ENCODE measurements around the gene MRC1. TPM values are rescaled to one million over a fixed set of nuclear protein-coding genes. Genes with fewer than 3 reads are reported as not detected.

MRC1 gene
- total RNA-seq, 2 experiments from 2014 or later: 0.08 TPM

DNA sequence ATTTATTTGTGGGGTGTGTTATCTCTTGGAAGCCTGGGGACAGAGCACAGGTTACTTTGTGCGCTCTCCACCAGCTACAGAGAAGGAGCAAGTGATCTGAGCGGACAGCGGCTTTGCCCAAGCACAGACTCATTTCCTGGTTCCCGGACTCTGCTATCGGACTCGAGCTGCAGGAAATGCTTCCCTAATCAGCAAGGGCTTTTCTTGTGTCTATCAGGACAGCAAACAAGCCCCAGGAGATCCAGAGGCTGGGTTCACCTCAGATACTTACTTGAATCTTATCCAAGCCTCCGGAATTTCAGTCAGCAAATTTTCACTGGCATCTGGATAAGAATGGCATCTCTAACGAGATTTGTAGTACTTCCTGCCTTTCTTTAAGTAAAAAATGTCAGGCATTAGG, 27.8 kb downstream of the MRC1 start:
- intact Hi-C loops (cut with DNase I, micrococcal nuclease): no loop called here
- TF ChIP-seq, protein P1, sequence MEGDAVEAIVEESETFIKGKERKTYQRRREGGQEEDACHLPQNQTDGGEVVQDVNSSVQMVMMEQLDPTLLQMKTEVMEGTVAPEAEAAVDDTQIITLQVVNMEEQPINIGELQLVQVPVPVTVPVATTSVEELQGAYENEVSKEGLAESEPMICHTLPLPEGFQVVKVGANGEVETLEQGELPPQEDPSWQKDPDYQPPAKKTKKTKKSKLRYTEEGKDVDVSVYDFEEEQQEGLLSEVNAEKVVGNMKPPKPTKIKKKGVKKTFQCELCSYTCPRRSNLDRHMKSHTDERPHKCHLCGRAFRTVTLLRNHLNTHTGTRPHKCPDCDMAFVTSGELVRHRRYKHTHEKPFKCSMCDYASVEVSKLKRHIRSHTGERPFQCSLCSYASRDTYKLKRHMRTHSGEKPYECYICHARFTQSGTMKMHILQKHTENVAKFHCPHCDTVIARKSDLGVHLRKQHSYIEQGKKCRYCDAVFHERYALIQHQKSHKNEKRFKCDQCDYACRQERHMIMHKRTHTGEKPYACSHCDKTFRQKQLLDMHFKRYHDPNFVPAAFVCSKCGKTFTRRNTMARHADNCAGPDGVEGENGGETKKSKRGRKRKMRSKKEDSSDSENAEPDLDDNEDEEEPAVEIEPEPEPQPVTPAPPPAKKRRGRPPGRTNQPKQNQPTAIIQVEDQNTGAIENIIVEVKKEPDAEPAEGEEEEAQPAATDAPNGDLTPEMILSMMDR (IDR thresholded peaks at IDR 0.05): no peak

DNA sequence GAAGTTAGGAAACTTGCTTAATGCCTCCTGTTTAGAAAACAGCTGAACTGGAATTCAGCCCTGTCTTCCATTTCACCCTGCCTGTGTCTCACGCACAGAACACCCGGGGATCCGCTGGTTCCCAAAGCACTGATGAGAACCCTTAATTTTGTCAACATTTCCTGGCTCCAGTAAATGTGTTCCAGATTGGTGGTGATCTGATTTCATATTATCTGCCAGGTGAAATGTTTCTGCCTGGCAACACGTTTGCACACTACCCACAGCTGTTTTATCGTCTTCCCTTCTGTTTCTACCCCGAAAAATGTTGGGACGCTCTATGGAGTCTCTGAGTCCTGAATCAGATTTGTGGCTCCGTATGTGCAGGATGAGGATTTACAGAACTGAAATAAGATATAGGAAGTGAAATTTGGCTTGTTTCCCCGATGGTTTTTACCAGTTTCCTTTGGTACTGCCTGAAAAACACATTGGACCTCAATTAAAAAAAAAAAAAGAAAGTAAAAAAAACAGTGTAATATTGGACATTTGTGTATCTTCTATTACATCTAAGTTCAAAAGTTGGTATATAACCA, 29.0 kb downstream of the MRC1 start:
- Histone ChIP-seq H3K4me3 (ENCODE audit: low read length) (no peak overlapping the region), H3K27me3 (ENCODE audit: control insufficient read depth in 1 of 2, insufficient read depth in 2 of 2, low read length in 2 of 2) (peaks cover 0 to 9% of the 10 kb centered on the region in 2 experiments), H3K9me3 (ENCODE audit: control insufficient read depth in 1 of 2, insufficient read depth in 1 of 2, low read length in 2 of 2) (no peaks in the 10 kb centered on the region), H3K36me3 (ENCODE audit: insufficient read depth, low read length) (no peaks in the 10 kb centered on the region), H3K4me1 (ENCODE audit: insufficient read depth, low read length) (no peaks in the 10 kb centered on the region), H3K27ac (ENCODE audit: low read depth in 1 of 2, low read length in 2 of 2) (no peak overlapping the region)
- Mint-ChIP-seq H3K27ac (no peak overlapping the region), H3K36me3 (ENCODE audit: low read depth) (no peaks in the 10 kb centered on the region), H3K4me1 (ENCODE audit: low read depth) (peaks cover 5% of the 10 kb centered on the region), H3K4me3 (no peak overlapping the region), H3K9me3 (no peaks in the 10 kb centered on the region), H3K27me3 (peaks cover 25% of the 10 kb centered on the region)
- ChIA-PET CTCF (no interaction called here), POLR2A (no interaction called here)
- ATAC-seq (ENCODE audit: poor library complexity) (no peak), DNase-seq (peak in 2 of 14 experiments; percentile 18 to 21)
- intact Hi-C loops (cut with DNase I, micrococcal nuclease): no loop called here
- TF ChIP-seq, protein P1 (IDR thresholded peaks at IDR 0.05): no peak

More for the DNA sequence above, 27.8 kb downstream of the MRC1 start:
- Histone ChIP-seq H3K27ac (ENCODE audit: low read depth in 1 of 2, low read length in 2 of 2) (no peak overlapping the region), H3K4me1 (ENCODE audit: insufficient read depth, low read length) (no peaks in the 10 kb centered on the region), H3K36me3 (ENCODE audit: insufficient read depth, low read length) (no peaks in the 10 kb centered on the region), H3K4me3 (ENCODE audit: low read length) (no peak overlapping the region), H3K9me3 (ENCODE audit: control insufficient read depth in 1 of 2, insufficient read depth in 1 of 2, low read length in 2 of 2) (no peaks in the 10 kb centered on the region), H3K27me3 (ENCODE audit: control insufficient read depth in 1 of 2, insufficient read depth in 2 of 2, low read length in 2 of 2) (peaks cover 0 to 9% of the 10 kb centered on the region in 2 experiments)
- POLR2A ChIA-PET: no interaction called here
- CTCF ChIA-PET: no interaction called here
- peaks cover 25% of the 10 kb centered on the region for H3K27me3 Mint-ChIP-seq
- peaks cover 5% of the 10 kb centered on the region for H3K4me1 Mint-ChIP-seq (ENCODE audit: low read depth)
- H3K36me3 Mint-ChIP-seq (ENCODE audit: low read depth): no peaks in the 10 kb centered on the region
- H3K9me3 Mint-ChIP-seq: no peaks in the 10 kb centered on the region
- H3K4me3 Mint-ChIP-seq: no peak overlapping the region
- ATAC-seq (ENCODE audit: poor library complexity) (no peak), DNase-seq (peak in 1 of 14 experiments; percentile 16)
- H3K27ac Mint-ChIP-seq: no peak overlapping the region

DNA sequence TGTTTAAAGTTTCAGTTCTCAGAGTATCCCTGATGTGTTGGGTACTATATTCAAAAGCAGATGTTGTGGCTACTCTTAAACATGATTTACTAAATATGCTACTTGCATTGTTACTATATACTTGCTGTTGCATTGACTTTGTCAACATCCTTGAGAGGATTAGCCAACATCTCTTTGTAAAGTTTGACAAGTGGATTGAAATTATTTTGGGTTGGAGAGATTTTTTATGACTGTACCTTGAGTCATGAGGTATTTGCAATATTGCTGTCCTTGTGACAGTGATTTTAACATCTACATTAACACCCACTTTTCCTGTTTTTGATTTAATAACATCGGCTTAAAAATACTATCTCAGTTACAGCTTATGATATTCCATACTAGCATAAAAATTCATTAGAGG, 31.9 kb downstream of the MRC1 start:
- no peak overlapping the region for H3K27ac ChIP-seq (ENCODE audit: low read depth in 1 of 2, low read length in 2 of 2)
- no peaks in the 10 kb centered on the region for H3K4me1 ChIP-seq (ENCODE audit: insufficient read depth, low read length)
- Mint-ChIP-seq H3K36me3 (ENCODE audit: low read depth) (no peaks in the 10 kb centered on the region), H3K27ac (no peak overlapping the region), H3K4me1 (ENCODE audit: low read depth) (peaks cover 5% of the 10 kb centered on the region), H3K4me3 (no peak overlapping the region), H3K9me3 (no peaks in the 10 kb centered on the region), H3K27me3 (peaks cover 17% of the 10 kb centered on the region)
- no peaks in the 10 kb centered on the region for H3K9me3 ChIP-seq (ENCODE audit: control insufficient read depth in 1 of 2, insufficient read depth in 1 of 2, low read length in 2 of 2)
- ATAC-seq (ENCODE audit: poor library complexity) (no peak), DNase-seq (peak in 1 of 14 experiments; percentile 7)
- CTCF ChIA-PET: no interaction called here
- H3K4me3 ChIP-seq (ENCODE audit: low read length): no peak overlapping the region
- POLR2A ChIA-PET: no interaction called here
- H3K27me3 ChIP-seq (ENCODE audit: control insufficient read depth in 1 of 2, insufficient read depth in 2 of 2, low read length in 2 of 2): peaks cover 0 to 7% of the 10 kb centered on the region in 2 experiments
- intact Hi-C loops (cut with DNase I, micrococcal nuclease): loop anchor here in 1 of 2 experiments (10.0 kb wide), 1 partner anchor 264 kb away; no protein-coding TSS in a partner anchor
- H3K36me3 ChIP-seq (ENCODE audit: insufficient read depth, low read length): no peaks in the 10 kb centered on the region
- TF ChIP-seq, protein P1 (IDR thresholded peaks at IDR 0.05): no peak

Measured in CD4-positive, alpha-beta T cell (primary cell).